H1 (cell line): Measurements from ENCODE around the gene BEX3. TPM values are rescaled to one million over a fixed set of nuclear protein-coding genes. Genes with fewer than 3 reads are reported as not detected.

Source experiments
- CTCF ChIA-PET: fragments of 300-600 bp; sonication (Branson Sonifier 250); formaldehyde crosslinking; loops from one replicate; lab custom pipeline; 2021; ENCODE audit not compliant: partially characterized antibody; lab: Charles Lee
- POLR2A ChIA-PET: fragments of 300-600 bp; sonication (Branson Sonifier 250); formaldehyde crosslinking; loops from one replicate; lab custom pipeline; 2021; ENCODE audit warnings: inconsistent platforms; ENCODE audit not compliant: partially characterized antibody; lab: Charles Lee
- DNase-seq, 2 experiments: peaks; one replicate each; pipeline versions ENCODE4 v3.0.0 to v3.0.0-alpha.2; 2010 to 2022; ENCODE audit warnings: low spot score in 2 of 2, low read depth in 1 of 2, mixed read lengths in 1 of 2
- FAIRE-seq: peaks from 2 replicates; lab custom pipeline; 2011; peaks lifted over from hg19 to GRCh38; lab: Jason Lieb, UNC
- H2AFZ ChIP-seq: 2 replicates; pipeline ENCODE4 v1.8.1; 2012; ENCODE audit warnings: low read length, inconsistent platforms
- H2AK5ac ChIP-seq: 2 replicates; pipeline ENCODE4 v1.6.1; 2013; ENCODE audit warnings: low read depth, low read length
- H2BK120ac ChIP-seq: replicated peaks from 2 replicates; pipeline ENCODE3; 2013; ENCODE audit warnings: low read depth, low read length, inconsistent platforms
- H2BK12ac ChIP-seq: 2 replicates; pipeline ENCODE4 v1.6.1; 2013; ENCODE audit warnings: low read depth, low read length
- H2BK15ac ChIP-seq: 2 replicates; pipeline ENCODE4 v1.6.1; 2013; ENCODE audit warnings: low read length
- H2BK20ac ChIP-seq: 2 replicates; pipeline ENCODE4 v1.6.1; 2013; ENCODE audit warnings: low read length
- H2BK5ac ChIP-seq: 2 replicates; pipeline ENCODE4 v1.6.1; 2013; ENCODE audit warnings: low read depth, low read length
- H3K14ac ChIP-seq: 2 replicates; pipeline ENCODE4 v1.6.1; 2013; ENCODE audit warnings: inconsistent platforms; ENCODE audit not compliant: insufficient read length
- H3K18ac ChIP-seq: 2 replicates; pipeline ENCODE4 v1.6.1; 2013; ENCODE audit warnings: low read length; ENCODE audit errors: extremely low read depth
- H3K23ac ChIP-seq: 2 replicates; pipeline ENCODE4 v1.6.1; 2013; ENCODE audit warnings: inconsistent platforms; ENCODE audit not compliant: insufficient read length
- H3K23me2 ChIP-seq: 2 replicates; pipeline ENCODE4 v1.6.1; 2013; ENCODE audit warnings: low read depth, low read length
- H3K27ac ChIP-seq: 2 replicates; pipeline ENCODE4 v1.6.1; 2011; ENCODE audit warnings: low read depth, low read length, inconsistent platforms
- H3K27me3 ChIP-seq, 4 experiments: replicated peaks in 1 of 4; 1 replicate in 1 of 4; 2 replicates in 3 of 4; pipeline versions ENCODE4 v1.6.1 to v1.8.1; 2011 to 2013; ENCODE audit warnings: low read length in 3 of 4, mild to moderate bottlenecking in 3 of 4, inconsistent platforms in 2 of 4, mixed read lengths in 2 of 4, moderate library complexity in 1 of 4; ENCODE audit not compliant: control insufficient read depth in 3 of 4, insufficient read depth in 3 of 4; ENCODE audit errors: extremely low read depth in 1 of 4
- H3K36me3 ChIP-seq, 4 experiments: 2 replicates each; pipeline versions ENCODE4 v1.6.1 to v1.8.1; 2011 to 2013; ENCODE audit warnings: mild to moderate bottlenecking in 4 of 4, low read length in 3 of 4, moderate library complexity in 2 of 4, control low read depth in 1 of 4, inconsistent platforms in 1 of 4; ENCODE audit not compliant: insufficient read depth in 4 of 4, control insufficient read depth in 2 of 4
- H3K4ac ChIP-seq: replicated peaks from 2 replicates; pipeline ENCODE3; 2013; ENCODE audit warnings: low read length, low read depth, mixed read lengths, inconsistent platforms; ENCODE audit not compliant: insufficient read length
- H3K4me1 ChIP-seq, 4 experiments: replicated peaks in 1 of 4; 1 replicate in 1 of 4; 2 replicates in 3 of 4; pipeline versions ENCODE4 v1.6.1 to v1.8.1; 2011 to 2013; ENCODE audit warnings: low read length in 3 of 4, inconsistent platforms in 2 of 4, mixed read lengths in 1 of 4; ENCODE audit not compliant: insufficient read depth in 4 of 4, control insufficient read depth in 3 of 4
- H3K4me2 ChIP-seq, 2 experiments: 2 replicates each; pipeline versions ENCODE4 v1.6.1 to v1.8.1; 2011 to 2013; ENCODE audit warnings: low read depth in 2 of 2, low read length in 2 of 2, control low read depth in 1 of 2, inconsistent platforms in 1 of 2, mild to moderate bottlenecking in 1 of 2; ENCODE audit not compliant: insufficient read depth in 1 of 2
- H3K4me3 ChIP-seq, 4 experiments: fragments of 200-600, 300-600 bp in 1 of 4; sonication (generic), shearing (Covaris generic), sonication (Bioruptor Twin) in 1 of 4; 2 replicates each; pipeline versions ENCODE4 v1.5.1 to v1.8.1; 2011 to 2016; ENCODE audit warnings: low read length in 4 of 4, low read depth in 3 of 4, control low read depth in 2 of 4, inconsistent platforms in 2 of 4, mild to moderate bottlenecking in 2 of 4, mixed read lengths in 1 of 4, moderate library complexity in 1 of 4; ENCODE audit not compliant: insufficient read depth in 2 of 4; ENCODE audit errors: extremely low read depth in 1 of 4
- H3K56ac ChIP-seq: replicated peaks from 2 replicates; pipeline ENCODE3; 2013; ENCODE audit warnings: low read depth, mild to moderate bottlenecking, mixed read lengths, low read length, inconsistent platforms; ENCODE audit not compliant: insufficient read length
- H3K79me1 ChIP-seq: 2 replicates; pipeline ENCODE4 v1.6.1; 2013; ENCODE audit warnings: low read depth, low read length, control low read depth
- H3K79me2 ChIP-seq, 2 experiments: 2 replicates each; pipeline versions ENCODE4 v1.6.1 to v1.8.1; 2012 to 2013; ENCODE audit warnings: low read length in 2 of 2, mild to moderate bottlenecking in 2 of 2, inconsistent platforms in 1 of 2; ENCODE audit not compliant: insufficient read depth in 2 of 2, control insufficient read depth in 1 of 2
- H3K9ac ChIP-seq, 4 experiments: replicated peaks in 1 of 4; 1 replicate in 1 of 4; 2 replicates in 3 of 4; pipeline versions ENCODE4 v1.6.1 to v1.8.1; 2011 to 2013; ENCODE audit warnings: low read depth in 3 of 4, low read length in 3 of 4, control low read depth in 2 of 4, mild to moderate bottlenecking in 2 of 4, moderate library complexity in 2 of 4, inconsistent platforms in 1 of 4; ENCODE audit errors: extremely low read depth in 1 of 4
- H3K9me3 ChIP-seq, 2 experiments: 2 replicates each; pipeline versions ENCODE4 v1.6.1 to v1.8.1; 2012 to 2013; ENCODE audit warnings: mild to moderate bottlenecking in 2 of 2, moderate library complexity in 2 of 2, control low read depth in 1 of 2, inconsistent platforms in 1 of 2, low read depth in 1 of 2, low read length in 1 of 2, mixed read lengths in 1 of 2; ENCODE audit not compliant: insufficient read depth in 2 of 2
- H4K20me1 ChIP-seq, 2 experiments: replicated peaks in 1 of 2; 2 replicates each; pipeline versions ENCODE3 to v1.8.1; 2011 to 2013; ENCODE audit warnings: inconsistent platforms in 2 of 2, low read length in 2 of 2, mild to moderate bottlenecking in 1 of 2; ENCODE audit not compliant: insufficient read depth in 2 of 2, control insufficient read depth in 1 of 2
- H4K5ac ChIP-seq: 2 replicates; pipeline ENCODE4 v1.6.1; 2013; ENCODE audit warnings: low read length, low read depth, mixed read lengths, inconsistent platforms; ENCODE audit not compliant: insufficient read length
- H4K8ac ChIP-seq: 2 replicates; pipeline ENCODE4 v1.8.0; 2013; ENCODE audit warnings: mild to moderate bottlenecking, moderate library complexity, low read length, inconsistent platforms; ENCODE audit not compliant: insufficient read depth; ENCODE audit errors: extremely low read depth
- H4K91ac ChIP-seq: replicated peaks from 2 replicates; pipeline ENCODE3; 2013; ENCODE audit warnings: low read length, mixed read lengths, inconsistent platforms; ENCODE audit not compliant: insufficient read length
- CBX5 ChIP-seq: fragments of 300-800, 300-1000 bp; sonication (generic); IDR thresholded peaks from 2 replicates; pipeline ENCODE4 v1.7.1; 2016; ENCODE audit warnings: antibody characterized with exemption, low read length, low read depth
- CEBPB ChIP-seq: IDR thresholded peaks from 2 replicates; pipeline ENCODE4 v1.6.1; 2012; ENCODE audit warnings: low read depth, low read length
- CHD2 ChIP-seq: IDR thresholded peaks from 2 replicates; pipeline ENCODE4 v1.6.1; 2012; ENCODE audit warnings: low read length, improper control_type of control experiment
- MAFK ChIP-seq: IDR thresholded peaks from 2 replicates; pipeline ENCODE4 v1.6.1; 2012; ENCODE audit warnings: low read depth, mild to moderate bottlenecking, improper control_type of control experiment, low read length
- POLR2A ChIP-seq, 2 experiments: IDR thresholded peaks; 1 replicate in 1 of 2; 2 replicates in 1 of 2; pipeline ENCODE4 v1.6.1; 2011; ENCODE audit warnings: low read depth in 2 of 2, low read length in 2 of 2, mild to moderate bottlenecking in 2 of 2; ENCODE audit errors: control extremely low read depth in 1 of 2
- POLR2AphosphoS5 ChIP-seq: IDR thresholded peaks from 2 replicates; pipeline ENCODE4 v1.6.1; 2011; ENCODE audit warnings: low read depth, low read length
- SIRT6 ChIP-seq: IDR thresholded peaks from one replicate; pipeline ENCODE4 v1.7.1; 2012; ENCODE audit warnings: low read length, inconsistent platforms
- SP1 ChIP-seq: IDR thresholded peaks from 2 replicates; pipeline ENCODE4 v1.6.1; 2011; ENCODE audit warnings: low read depth, low read length
- YY1 ChIP-seq: IDR thresholded peaks from 2 replicates; pipeline ENCODE4 v1.6.1; 2011; ENCODE audit warnings: low read depth, mild to moderate bottlenecking, low read length
- WGBS, 2 experiments: shearing (Covaris generic) in 1 of 2; methylation state at CpG; one replicate each; pipeline versions ENCODE4 v1.1.6 to v1.1.7; 2013 to 2015; ENCODE audit warnings: low lambda C conversion rate in 2 of 2, mixed read lengths in 2 of 2, inconsistent platforms in 1 of 2, low coverage in 1 of 2, missing lambda C conversion rate in 1 of 2; ENCODE audit not compliant: insufficient replicate concordance in 2 of 2, insufficient coverage in 1 of 2, insufficient read length in 1 of 2; ENCODE audit errors: extremely low coverage in 1 of 2, missing lambda C conversion rate in 1 of 2; 5-methylcytosine and 5-hydroxymethylcytosine counted together
- polyA plus RNA-seq, 7 experiments: library from polyadenylated mRNA; depleted of rRNA in 3 of 7; stranded (reverse) in 5 of 7; unstranded in 2 of 7; fragments of >200 nt in 5 of 7; fragments of 200-250 nt in 2 of 7; gene quantifications; 1 replicate in 5 of 7; 2 replicates in 1 of 7; 4 replicates in 1 of 7; pipeline versions ENCODE4 v1.2.1 to v1.2.3, GENCODE V29; 2011 to 2013; ENCODE audit warnings: missing spikeins in 2 of 7, mixed read lengths in 2 of 7
- total RNA-seq: library from RNA; stranded (reverse); fragmentation: NEBNext Ultra II Directional; extraction: Animal tissue kit (Norgen Biotek cat#: 25700); gene quantifications from 2 replicates; pipeline ENCODE4 v1.2.1, GENCODE V29; 2021

Gene BEX3
- total and polyA plus RNA-seq, 2 of the 8 experiments (the other 6 are each of a cell fraction or from before 2014, with no cell fraction given), result 330 to 366 TPM

GRCh38 chrX:103376979-103377324 lies 614 bp downstream of the BEX3 start:
- peaks cover 0 to 35% (median 8%) of the 10 kb centered on the region in 4 experiments; a peak in 6 of 8 replicates for H3K36me3 ChIP-seq
- no peak overlapping the region for H3K56ac ChIP-seq
- H3K4me2 ChIP-seq, result peak overlapping the region; percentile 70 to 90
- no peak for DNase-seq
- H2BK20ac ChIP-seq, result no peak overlapping the region
- CTCF ChIA-PET, result interaction anchor here (1.0 to 1.2 kb wide), 2 partner anchors 12 to 87 kb away, joined by 4 read pairs; no protein-coding TSS in a partner anchor
- no peaks in the 10 kb centered on the region for H3K9me3 ChIP-seq
- H3K23me2 ChIP-seq, result peaks cover 2% of the 10 kb centered on the region; the same call in 1 of the 2 replicates
- H2BK5ac ChIP-seq, result peak overlapping the region; percentile 60; the same call in 1 of the 2 replicates
- no peak overlapping the region for H3K4ac ChIP-seq
- H3K14ac ChIP-seq, result no peak overlapping the region
- H3K9ac ChIP-seq, result peak overlapping the region in 3 of 4 experiments; percentile 56 to 80 (median 70); a peak in 6 of 7 replicates
- TF ChIP-seq POLR2A (IDR thresholded peaks at IDR 0.05; ENCODE audit: control extremely low read depth in 1 of 2, low read depth in 2 of 2, low read length in 2 of 2) (no peak), CHD2 (peak; percentile 17; the same call in 1 of the 2 replicates), POLR2AphosphoS5 (peak; percentile 15; the same call in 1 of the 2 replicates), CEBPB (no peak), SIRT6 (no peak), CBX5 (no peak), MAFK (no peak), YY1 (peak; percentile 89), SP1 (0 out of 2 replicates have a peak, but pooled peaks have one; percentile 20)
- TF ChIP-seq, all 59 proteins: peak for 4
- FAIRE-seq, result no peak
- Histone ChIP-seq H2BK15ac (no peak overlapping the region), H3K79me2 (peaks cover 0 to 8% of the 10 kb centered on the region in 2 experiments; a peak in 2 of 4 replicates), H3K4me3 (peak overlapping the region; percentile 45 to 86 (median 60)), H3K23ac (no peak overlapping the region), H2AFZ (no peak overlapping the region), H4K20me1 (no peaks in the 10 kb centered on the region), H3K27ac (peak overlapping the region; percentile 55; the same call in 1 of the 2 replicates), H3K18ac (no peak overlapping the region; the same call in 1 of the 2 replicates), H3K79me1 (no peaks in the 10 kb centered on the region), H4K8ac (no peak overlapping the region), H3K4me1 (peaks cover 0 to 2% (median under 1%) of the 10 kb centered on the region in 4 experiments; a peak in 4 of 7 replicates), H2BK12ac (no peak overlapping the region), H3K27me3 (no peaks in the 10 kb centered on the region), H2BK120ac (no peak overlapping the region), H4K91ac (no peak overlapping the region), H2AK5ac (no peak overlapping the region), H4K5ac (peak overlapping the region; percentile 51)
- POLR2A ChIA-PET, result interaction anchor here (0.6 to 4.8 kb wide), 12 partner anchors 9 to 122 kb away, joined by 3 to 30 read pairs (median 6); partner anchors contain the start of genes TCEAL8 and TCEAL9
- no CpG with 5 or more reads among the region's 19 CpGs for WGBS, 2 experiments
